PFSK-1 (cell line): ENCODE measurements around the gene CYTH1.

Experiments used
- FOXP2 ChIP-seq: optimal IDR thresholded peaks from 2 replicates; pipeline ENCODE3; 2011; ENCODE audit warnings: borderline replicate concordance, control low read depth, inconsistent platforms; ENCODE audit not compliant: insufficient read depth; ENCODE audit errors: extremely low read length, extremely low read depth
- POLR2AphosphoS5 ChIP-seq: IDR thresholded peaks from 2 replicates; pipeline ENCODE4 v1.6.1; 2012; ENCODE audit warnings: low read depth, mild to moderate bottlenecking, control low read depth, low read length, moderate library complexity
- REST ChIP-seq, 2 experiments: IDR thresholded peaks; 2 replicates each; pipeline versions ENCODE4 v1.6.1 to v1.8.0; 2011 to 2012; ENCODE audit warnings: low read depth in 2 of 2, low read length in 2 of 2, control low read depth in 1 of 2, inconsistent platforms in 1 of 2, mild to moderate bottlenecking in 1 of 2, moderate library complexity in 1 of 2; ENCODE audit not compliant: insufficient read depth in 1 of 2
- SIN3A ChIP-seq: IDR thresholded peaks from 2 replicates; pipeline ENCODE4 v1.6.1; 2012; ENCODE audit warnings: mild to moderate bottlenecking, low read length, moderate library complexity, borderline replicate concordance; ENCODE audit not compliant: insufficient read depth
- TAF1 ChIP-seq: IDR thresholded peaks from 2 replicates; pipeline ENCODE4 v1.6.1; 2012; ENCODE audit warnings: low read length, control low read depth, borderline replicate concordance; ENCODE audit not compliant: insufficient read depth

CYTH1 gene

GRCh38 chr17:78670850-78671725 lies 111.0 kb downstream of the CYTH1 start:
- TF ChIP-seq POLR2AphosphoS5 (no peak), SIN3A (no peak), TAF1 (no peak), FOXP2 (no peak), REST (IDR thresholded peaks at IDR 0.05; ENCODE audit: insufficient read depth in 1 of 2, low read depth in 2 of 2, low read length in 2 of 2) (no peak)

- TF ChIP-seq REST (IDR thresholded peaks at IDR 0.05; ENCODE audit: insufficient read depth in 1 of 2, low read depth in 2 of 2, low read length in 2 of 2), result no peak
- TF ChIP-seq SIN3A, result no peak
- TF ChIP-seq TAF1, result no peak
- no peak for TF ChIP-seq FOXP2
- TF ChIP-seq POLR2AphosphoS5, result no peak
These were observed 112.0 kb downstream of the CYTH1 start for GRCh38 chr17:78669975-78670518.

GRCh38 chr17:78669256-78669974 lies 112.7 kb downstream of the CYTH1 start:
- TF ChIP-seq SIN3A (no peak), FOXP2 (no peak), POLR2AphosphoS5 (no peak), TAF1 (no peak), REST (IDR thresholded peaks at IDR 0.05; ENCODE audit: insufficient read depth in 1 of 2, low read depth in 2 of 2, low read length in 2 of 2) (no peak)

GRCh38 chr17:78668847-78669246 lies 113.2 kb downstream of the CYTH1 start:
- TF ChIP-seq REST (IDR thresholded peaks at IDR 0.05; ENCODE audit: insufficient read depth in 1 of 2, low read depth in 2 of 2, low read length in 2 of 2), result no peak
- no peak for TF ChIP-seq TAF1
- TF ChIP-seq POLR2AphosphoS5, result no peak
- TF ChIP-seq SIN3A, result no peak
- no peak for TF ChIP-seq FOXP2
